ENCODE results near the gene ZNRF1. TPM values are rescaled to one million over a fixed set of nuclear protein-coding genes. Genes with fewer than 3 reads are reported as not detected.
A peak's percentile ranks its signal among the peaks of the same experiment; 100 is the strongest.
"Not testable (repeated sequence)": the region's sequence is repeated elsewhere in the genome, so short reads cannot be mapped to it uniquely, and the experiment has no call there.

Gene ZNRF1
- total RNA-seq, 1 experiment from 2014 or later = 10.5 TPM

- no TSS peak for BruUV-seq (replicated peaks)
- no peak for DNase-seq (ENCODE audit: unreplicated experiment)
- peaks cover 17% of the 10 kb centered on the region for H3K4me1 Mint-ChIP-seq (ENCODE audit: insufficient read depth, unreplicated experiment)
- peak overlapping the region; percentile 37 for H3K4me3 Mint-ChIP-seq (ENCODE audit: unreplicated experiment)
- no peaks in the 10 kb centered on the region for H3K9me3 Mint-ChIP-seq (ENCODE audit: unreplicated experiment)
- no peaks in the 10 kb centered on the region for H3K27me3 Mint-ChIP-seq (ENCODE audit: insufficient read depth, unreplicated experiment)
- POLR2A ChIA-PET = interaction anchor here (0.6 to 4.4 kb wide), 12 partner anchors 9 to 636 kb away, joined by 3 to 65 read pairs (median 4); partner anchors contain the start of genes MLKL, WDR59 and ZNRF1
- peaks cover 12% of the 10 kb centered on the region for H3K36me3 Mint-ChIP-seq (ENCODE audit: insufficient read depth, unreplicated experiment)
- peak overlapping the region; percentile 81 for H3K27ac Mint-ChIP-seq (ENCODE audit: low read depth, unreplicated experiment)
- intact Hi-C loops (cut with micrococcal nuclease) = no loop called here
- TF ChIP-seq CTCF (IDR thresholded peaks at IDR 0.05; ENCODE audit: unreplicated experiment) = no peak
- CTCF ChIA-PET = interaction anchor here (0.7 to 4.9 kb wide), 5 partner anchors 14 to 1290 kb away, joined by 3 to 50 read pairs (median 5); partner anchors contain the start of genes WDR59 and ZNRF1
Measured at GRCh38 chr16:75012380-75013081, 13.7 kb downstream of the ZNRF1 start.

- DNase-seq (ENCODE audit: unreplicated experiment); intact Hi-C loops (cut with micrococcal nuclease); H3K27me3 Mint-ChIP-seq (ENCODE audit: insufficient read depth, unreplicated experiment); BruUV-seq (replicated peaks); H3K9me3 Mint-ChIP-seq (ENCODE audit: unreplicated experiment); H3K4me3 Mint-ChIP-seq (ENCODE audit: unreplicated experiment): not testable (repeated sequence)
- POLR2A ChIA-PET = interaction anchor here (1.8 to 4.4 kb wide), 4 partner anchors 10 to 96 kb away, joined by 5 to 65 read pairs (median 16); partner anchors contain the start of genes WDR59 and ZNRF1
- Mint-ChIP-seq H3K36me3 (ENCODE audit: insufficient read depth, unreplicated experiment) (peaks cover 12% of the 10 kb centered on the region), H3K4me1 (ENCODE audit: insufficient read depth, unreplicated experiment) (peaks cover 17% of the 10 kb centered on the region), H3K27ac (ENCODE audit: low read depth, unreplicated experiment) (peak overlapping the region; percentile 81)
- CTCF ChIA-PET = interaction anchor here (0.7 to 4.9 kb wide), 3 partner anchors 14 to 1290 kb away, joined by 3 to 50 read pairs (median 25); partner anchors contain the start of gene ZNRF1
Measured at GRCh38 chr16:75013123-75013522, 14.3 kb downstream of the ZNRF1 start.

GRCh38 chr16:75014318-75014717, 15.5 kb downstream of the ZNRF1 start:
- DNase-seq (ENCODE audit: unreplicated experiment) = no peak
- intact Hi-C loops (cut with micrococcal nuclease) = no loop called here
- H3K27ac Mint-ChIP-seq (ENCODE audit: low read depth, unreplicated experiment) = peak overlapping the region; percentile 51
- no peak overlapping the region for H3K4me3 Mint-ChIP-seq (ENCODE audit: unreplicated experiment)
- ChIA-PET CTCF (interaction anchor here (0.8 to 4.9 kb wide), 2 partner anchors 16 to 96 kb away, joined by 5 to 50 read pairs; no protein-coding TSS in a partner anchor), POLR2A (interaction anchor here (0.6 to 4.4 kb wide), 2 partner anchors 95 to 453 kb away, joined by 4 to 65 read pairs; no protein-coding TSS in a partner anchor)
- peaks cover 17% of the 10 kb centered on the region for H3K4me1 Mint-ChIP-seq (ENCODE audit: insufficient read depth, unreplicated experiment)
- no TSS peak for BruUV-seq (replicated peaks)
- H3K36me3 Mint-ChIP-seq (ENCODE audit: insufficient read depth, unreplicated experiment) = peaks cover 11% of the 10 kb centered on the region
- no peaks in the 10 kb centered on the region for H3K9me3 Mint-ChIP-seq (ENCODE audit: unreplicated experiment)
- no peak for TF ChIP-seq CTCF (IDR thresholded peaks at IDR 0.05; ENCODE audit: unreplicated experiment)
- H3K27me3 Mint-ChIP-seq (ENCODE audit: insufficient read depth, unreplicated experiment) = no peaks in the 10 kb centered on the region

GRCh38 chr16:75016451-75017081, 17.7 kb downstream of the ZNRF1 start:
- H3K36me3 Mint-ChIP-seq (ENCODE audit: insufficient read depth, unreplicated experiment); H3K4me3 Mint-ChIP-seq (ENCODE audit: unreplicated experiment); intact Hi-C loops (cut with micrococcal nuclease); H3K9me3 Mint-ChIP-seq (ENCODE audit: unreplicated experiment); DNase-seq (ENCODE audit: unreplicated experiment); H3K27me3 Mint-ChIP-seq (ENCODE audit: insufficient read depth, unreplicated experiment); H3K27ac Mint-ChIP-seq (ENCODE audit: low read depth, unreplicated experiment); BruUV-seq (replicated peaks): not testable (repeated sequence)
- CTCF ChIA-PET = interaction anchor here (0.6 kb wide), 3 partner anchors 27 to 603 kb away, joined by 3 to 6 read pairs (median 3); no protein-coding TSS in a partner anchor
- peaks cover 14% of the 10 kb centered on the region for H3K4me1 Mint-ChIP-seq (ENCODE audit: insufficient read depth, unreplicated experiment)
- POLR2A ChIA-PET = interaction anchor here (1.1 to 1.3 kb wide), 2 partner anchors 12 to 32 kb away, joined by 3 read pairs; partner anchors contain the start of gene WDR59

All from MCF 10A (cell line).